Measurements from ENCODE around the gene HSDL2. TPM values are rescaled to one million over a fixed set of nuclear protein-coding genes. Genes with fewer than 3 reads are reported as not detected.

Gene HSDL2
- total and polyA plus RNA-seq, 2 donors (not counting 1 experiment from before 2014, with no cell fraction given), result 47.9 to 49.9 TPM

GRCh38 chr9:112489039-112489546 is 109.2 kb downstream of the HSDL2 start:
- Histone ChIP-seq H3K4me2 (ENCODE audit: extremely low read depth, insufficient read depth, low read length) (no peak overlapping the region), H4K20me1 (ENCODE audit: control insufficient read depth, extremely low read depth, insufficient read depth, low read length) (no peaks in the 10 kb centered on the region), H3K9ac (ENCODE audit: insufficient read depth, low read length) (no peak overlapping the region), H3K27me3 (ENCODE audit: control insufficient read depth, insufficient read depth, low read length) (no peaks in the 10 kb centered on the region), H3K4me1 (ENCODE audit: control insufficient read depth, extremely low read depth, insufficient read depth, low read length) (no peaks in the 10 kb centered on the region), H3K4me3 (replicated peaks in 1 of 4; ENCODE audit: control extremely low read depth in 1 of 4, insufficient read depth in 1 of 4, low read depth in 3 of 4, low read length in 4 of 4) (no peak overlapping the region), H3K36me3 (ENCODE audit: control insufficient read depth, insufficient read depth, low read length) (no peaks in the 10 kb centered on the region), H3K79me2 (ENCODE audit: control insufficient read depth, insufficient read depth, low read length) (no peaks in the 10 kb centered on the region), H3K27ac (ENCODE audit: insufficient read depth, low read length) (no peak overlapping the region), H3K9me3 (ENCODE audit: control insufficient read depth, insufficient read depth, low read depth, low read length) (no peaks in the 10 kb centered on the region), H2AFZ (ENCODE audit: low read length) (no peak overlapping the region)
- peak in 1 of 2 donors; percentile 20 for DNase-seq (ENCODE audit: low read depth in 2 of 2)
- TF ChIP-seq EZH2 (IDR thresholded peaks at IDR 0.05; ENCODE audit: low read length, missing control alignments) (no peak), CTCF (conservative IDR thresholded peaks at IDR 0.05 in 1 of 2, IDR thresholded peaks at IDR 0.05 in 1 of 2; ENCODE audit: low read depth in 1 of 2, low read length in 2 of 2) (no peak)

GRCh38 chr9:112489876-112490666 is 110.2 kb downstream of the HSDL2 start:
- no peaks in the 10 kb centered on the region for H3K36me3 ChIP-seq (ENCODE audit: control insufficient read depth, insufficient read depth, low read length)
- H3K4me1 ChIP-seq (ENCODE audit: control insufficient read depth, extremely low read depth, insufficient read depth, low read length), result no peaks in the 10 kb centered on the region
- DNase-seq (ENCODE audit: low read depth in 2 of 2), result peak in 1 of 2 donors; percentile 34
- no peak overlapping the region for H3K9ac ChIP-seq (ENCODE audit: insufficient read depth, low read length)
- H3K9me3 ChIP-seq (ENCODE audit: control insufficient read depth, insufficient read depth, low read depth, low read length), result no peaks in the 10 kb centered on the region
- no peak for TF ChIP-seq EZH2 (IDR thresholded peaks at IDR 0.05; ENCODE audit: low read length, missing control alignments)
- TF ChIP-seq CTCF (conservative IDR thresholded peaks at IDR 0.05 in 1 of 2, IDR thresholded peaks at IDR 0.05 in 1 of 2; ENCODE audit: low read depth in 1 of 2, low read length in 2 of 2), result no peak
- H3K27ac ChIP-seq (ENCODE audit: insufficient read depth, low read length), result no peak overlapping the region
- no peak overlapping the region for H2AFZ ChIP-seq (ENCODE audit: low read length)
- no peak overlapping the region for H3K4me2 ChIP-seq (ENCODE audit: extremely low read depth, insufficient read depth, low read length)
- no peaks in the 10 kb centered on the region for H4K20me1 ChIP-seq (ENCODE audit: control insufficient read depth, extremely low read depth, insufficient read depth, low read length)
- no peak overlapping the region for H3K4me3 ChIP-seq (replicated peaks in 1 of 4; ENCODE audit: control extremely low read depth in 1 of 4, insufficient read depth in 1 of 4, low read depth in 3 of 4, low read length in 4 of 4)
- H3K79me2 ChIP-seq (ENCODE audit: control insufficient read depth, insufficient read depth, low read length), result no peaks in the 10 kb centered on the region
- H3K27me3 ChIP-seq (ENCODE audit: control insufficient read depth, insufficient read depth, low read length), result no peaks in the 10 kb centered on the region

GRCh38 chr9:112493393-112494137 is 113.7 kb downstream of the HSDL2 start:
- Histone ChIP-seq H3K4me2 (ENCODE audit: extremely low read depth, insufficient read depth, low read length) (no peak overlapping the region), H3K4me1 (ENCODE audit: control insufficient read depth, extremely low read depth, insufficient read depth, low read length) (no peaks in the 10 kb centered on the region), H4K20me1 (ENCODE audit: control insufficient read depth, extremely low read depth, insufficient read depth, low read length) (no peaks in the 10 kb centered on the region), H2AFZ (ENCODE audit: low read length) (no peak overlapping the region), H3K9me3 (ENCODE audit: control insufficient read depth, insufficient read depth, low read depth, low read length) (no peaks in the 10 kb centered on the region), H3K27me3 (ENCODE audit: control insufficient read depth, insufficient read depth, low read length) (no peaks in the 10 kb centered on the region), H3K4me3 (replicated peaks in 1 of 4; ENCODE audit: control extremely low read depth in 1 of 4, insufficient read depth in 1 of 4, low read depth in 3 of 4, low read length in 4 of 4) (no peak overlapping the region), H3K79me2 (ENCODE audit: control insufficient read depth, insufficient read depth, low read length) (no peaks in the 10 kb centered on the region), H3K27ac (ENCODE audit: insufficient read depth, low read length) (no peak overlapping the region), H3K9ac (ENCODE audit: insufficient read depth, low read length) (no peak overlapping the region), H3K36me3 (ENCODE audit: control insufficient read depth, insufficient read depth, low read length) (no peaks in the 10 kb centered on the region)
- no peak for TF ChIP-seq EZH2 (IDR thresholded peaks at IDR 0.05; ENCODE audit: low read length, missing control alignments)
- TF ChIP-seq CTCF (conservative IDR thresholded peaks at IDR 0.05 in 1 of 2, IDR thresholded peaks at IDR 0.05 in 1 of 2; ENCODE audit: low read depth in 1 of 2, low read length in 2 of 2), result no peak
- DNase-seq (ENCODE audit: low read depth in 2 of 2), result peak; percentile 36 to 78

Data from fibroblast of lung (primary cell).